Right kidney (tissue), 1 donor: ENCODE measurements around the gene AZGP1.
A peak's percentile ranks its signal among the peaks of the same experiment; 100 is the strongest.
"Not testable (repeated sequence)": the region's sequence is repeated elsewhere in the genome, so short reads cannot be mapped to it uniquely, and the experiment has no call there.

Experiments
- DNase-seq: peaks from one replicate; pipeline ENCODE4 v3.0.0-alpha.2; 2016

Gene AZGP1

DNA sequence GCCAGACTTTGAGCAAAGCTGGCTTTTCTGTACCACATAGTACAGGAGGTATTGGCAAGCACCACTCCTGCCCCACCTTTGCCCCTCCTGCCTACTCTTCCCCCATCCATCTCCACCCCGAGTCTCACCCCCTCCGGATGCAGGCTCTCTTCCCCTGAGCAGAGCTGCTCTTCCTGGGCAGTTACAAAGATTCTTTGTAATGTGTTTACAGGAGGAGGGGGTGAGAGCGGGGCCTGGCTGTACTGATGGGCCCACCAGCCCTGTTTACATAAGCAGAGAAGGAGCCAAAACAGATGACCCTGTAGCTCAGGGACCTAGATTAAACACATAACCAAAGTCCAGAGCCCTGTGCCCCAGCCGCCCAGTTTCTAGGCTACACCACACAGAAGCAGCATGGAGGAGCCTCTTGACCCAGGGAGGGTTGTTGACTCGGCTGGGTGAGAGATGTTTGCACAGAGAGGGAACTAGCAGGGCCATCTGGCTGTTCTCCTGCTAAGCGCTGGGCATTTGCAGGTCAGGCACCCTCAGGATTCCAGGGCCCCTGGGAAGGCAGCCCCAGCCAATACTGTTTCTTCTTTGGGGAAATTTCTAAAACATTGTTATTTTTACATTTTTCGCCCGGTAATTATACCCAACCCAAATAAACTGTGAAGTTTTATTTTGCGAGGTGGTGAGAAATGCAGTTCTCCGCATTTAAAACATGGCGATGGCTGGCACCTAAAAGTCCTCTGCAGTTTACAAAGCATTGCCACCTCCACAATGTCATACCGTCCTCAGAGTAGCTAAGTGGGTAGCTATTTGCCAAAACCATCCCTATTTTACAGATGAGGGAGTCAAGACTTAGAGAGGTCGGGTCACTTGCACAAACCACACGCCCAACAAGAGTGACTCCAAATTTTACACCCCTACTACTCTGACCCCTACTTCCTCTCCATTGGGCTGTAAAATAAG, 28.2 kb upstream of the AZGP1 start:
- DNase-seq = no peak

DNA sequence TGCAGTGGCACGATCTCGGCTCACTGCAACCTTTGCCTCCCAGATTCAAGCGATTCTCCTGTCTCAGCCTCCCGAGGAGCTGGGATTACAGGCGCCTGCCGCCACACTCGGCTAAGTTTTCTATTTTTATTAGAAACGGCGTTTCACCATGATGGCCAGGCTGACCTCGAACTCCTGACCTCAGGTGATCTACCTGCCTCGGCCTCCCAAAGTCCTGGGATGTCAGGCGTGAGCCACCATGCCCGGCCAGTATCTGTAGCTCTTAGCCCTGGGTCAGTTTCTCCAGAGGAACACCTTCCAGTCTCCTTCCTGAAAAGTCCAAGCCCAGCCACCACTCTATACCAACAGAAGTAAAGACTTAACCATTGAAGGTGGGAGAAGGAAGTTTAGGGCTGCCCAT, 24.4 kb upstream of the AZGP1 start:
- no peak for DNase-seq

DNA sequence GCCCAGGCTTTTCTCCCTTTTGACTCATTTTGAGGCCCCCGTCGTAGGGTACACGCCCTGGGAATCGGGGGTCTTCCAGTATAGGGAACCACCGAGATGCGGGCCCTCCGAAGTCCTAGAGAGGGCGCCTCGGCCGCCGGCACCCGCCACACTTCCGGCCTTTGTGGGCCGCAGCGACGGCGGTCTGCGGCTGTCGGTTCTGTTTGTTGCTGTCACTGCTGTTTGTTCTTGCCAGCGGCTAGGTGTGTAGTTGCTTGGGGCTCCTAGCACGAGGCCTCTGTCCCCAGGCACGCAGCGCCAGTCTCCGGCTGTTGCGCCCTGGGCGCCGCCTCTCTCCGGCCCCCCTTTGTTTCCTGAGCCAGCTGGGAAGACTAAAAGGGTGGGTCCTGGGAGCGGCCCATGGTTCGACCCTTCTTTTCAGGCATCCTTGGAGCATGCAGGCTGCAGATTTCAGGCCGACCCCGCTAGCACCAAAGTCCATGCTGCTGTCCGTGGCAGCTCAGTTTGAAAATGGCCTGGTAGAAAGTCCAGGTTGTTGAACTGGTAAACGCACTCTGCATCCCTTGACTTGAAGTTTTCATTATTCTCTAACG, 21.8 kb upstream of the AZGP1 start:
- peak; percentile 90 for DNase-seq

DNA sequence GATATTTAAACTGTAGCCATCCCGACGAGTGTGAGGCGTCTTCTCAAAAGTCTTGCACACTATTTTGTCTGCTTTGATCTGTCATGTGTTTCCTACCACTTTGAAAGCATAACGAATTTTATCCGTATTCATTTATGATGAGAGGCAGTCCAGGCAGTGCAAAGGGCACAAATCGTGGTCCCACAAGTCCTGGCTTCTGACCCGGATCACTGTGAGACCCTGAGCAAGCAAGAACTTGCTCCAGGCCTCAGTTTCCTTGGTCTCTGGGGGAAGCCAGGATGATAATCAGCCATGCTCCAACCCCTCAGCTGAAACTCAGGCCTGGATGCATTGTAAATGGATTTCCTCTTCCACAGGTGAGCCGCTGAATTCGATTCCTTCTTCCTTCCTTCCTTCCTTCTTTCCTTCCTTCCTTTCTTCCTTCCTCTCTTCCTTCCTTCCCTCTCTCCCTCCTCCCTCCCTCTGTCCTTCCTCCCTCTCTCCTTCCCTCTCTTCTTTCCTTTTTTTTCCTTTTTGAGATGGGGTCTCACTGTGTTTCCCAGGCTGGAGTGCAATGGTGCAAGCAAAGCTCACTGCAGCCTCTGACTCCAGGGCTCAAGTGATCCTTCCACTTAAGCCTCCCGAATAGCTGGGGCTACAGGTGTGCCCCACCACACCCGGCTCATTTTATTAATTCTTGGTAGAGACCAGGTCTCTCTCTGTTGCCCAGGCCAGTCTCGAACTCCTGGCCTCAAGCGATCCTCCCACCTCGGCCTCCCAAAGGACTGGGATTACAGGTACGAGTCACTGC, 21.1 kb upstream of the AZGP1 start:
- no peak for DNase-seq

DNA sequence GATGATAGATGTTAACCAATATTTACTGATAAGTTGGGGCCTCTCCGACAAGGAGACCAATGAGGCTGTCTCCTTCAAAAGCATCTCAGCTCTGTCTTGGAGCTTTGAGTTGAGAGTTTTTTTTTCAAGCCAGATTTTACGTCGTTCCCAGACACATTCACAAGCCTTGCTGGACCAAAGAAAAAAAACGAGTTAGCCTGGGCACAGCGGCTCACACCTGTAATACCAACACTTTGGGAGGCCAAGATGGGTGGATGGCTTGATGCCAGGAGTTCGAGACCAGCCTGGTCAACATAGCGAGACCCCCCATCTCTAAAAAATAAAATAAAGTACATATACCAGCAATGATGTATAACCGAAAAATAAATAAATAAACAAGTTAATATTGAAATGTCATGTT, 19.0 kb upstream of the AZGP1 start:
- no peak for DNase-seq

DNA sequence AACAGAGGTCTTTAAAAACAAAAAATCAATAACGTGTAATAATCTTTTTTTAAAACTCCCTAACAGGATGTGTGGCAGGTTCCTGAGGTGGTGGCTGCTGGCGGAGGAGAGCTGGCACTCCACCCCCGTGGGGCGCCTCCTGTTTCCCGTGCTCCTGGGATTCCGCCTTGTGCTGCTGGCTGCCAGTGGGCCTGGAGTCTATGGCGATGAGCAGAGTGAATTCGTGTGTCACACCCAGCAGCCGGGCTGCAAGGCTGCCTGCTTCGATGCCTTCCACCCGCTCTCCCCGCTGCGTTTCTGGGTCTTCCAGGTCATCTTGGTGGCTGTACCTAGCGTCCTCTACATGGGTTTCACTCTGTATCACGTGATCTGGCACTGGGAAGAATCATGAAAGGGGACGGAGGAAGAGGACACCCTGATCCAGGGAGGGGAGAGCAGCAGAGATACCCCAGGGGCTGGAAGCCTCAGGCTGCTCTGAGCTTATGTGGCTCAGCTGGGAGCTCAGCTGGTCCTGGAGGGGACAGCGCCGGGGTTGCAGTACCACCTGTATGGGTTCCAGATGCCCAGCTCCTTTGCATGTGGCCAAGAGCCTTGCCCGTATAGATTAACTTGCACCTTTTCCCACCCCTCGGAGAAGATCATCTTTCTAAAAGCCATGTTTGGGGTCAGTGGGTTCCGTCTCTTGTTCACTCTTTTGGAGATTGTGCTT, 16.7 kb upstream of the AZGP1 start:
- no peak for DNase-seq

DNA sequence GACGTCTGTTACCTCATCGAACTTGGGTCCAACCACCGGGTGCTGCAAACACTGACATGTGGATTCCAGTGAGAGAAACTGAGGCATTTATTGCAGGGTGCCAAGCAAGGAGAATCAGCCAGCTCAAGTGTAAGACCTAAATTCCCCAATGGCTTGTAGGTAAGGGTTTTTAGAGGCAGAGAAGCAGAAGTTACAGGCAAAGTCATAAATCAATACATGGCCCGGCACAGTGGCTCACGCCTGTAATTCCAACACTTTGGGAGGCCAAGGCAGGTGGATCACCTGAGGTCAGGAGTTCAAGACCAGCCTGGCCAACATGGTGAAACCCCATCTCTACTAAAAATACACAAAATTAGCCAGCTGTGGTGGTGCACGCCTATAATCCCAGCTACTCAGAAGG, 15.7 kb upstream of the AZGP1 start:
- DNase-seq = not testable (repeated sequence)

DNA sequence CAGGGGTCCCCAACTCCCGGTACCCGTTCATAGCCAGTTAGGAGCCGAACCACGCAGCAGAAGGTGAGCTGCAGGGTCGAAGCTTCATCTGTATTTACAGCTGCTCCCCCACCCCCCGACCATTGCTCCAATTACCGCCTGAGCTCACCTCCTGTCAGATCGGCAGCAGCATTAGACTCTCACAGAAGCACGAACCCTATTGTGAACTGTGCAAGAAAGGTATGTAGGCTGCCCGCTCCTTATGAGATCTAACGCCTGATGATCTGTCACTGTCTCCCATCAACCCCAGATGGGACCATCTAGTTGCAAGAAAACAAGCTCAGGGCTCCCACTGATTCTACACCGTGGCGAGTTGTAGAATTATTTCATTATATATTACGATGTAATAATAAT, 14.6 kb upstream of the AZGP1 start:
- no peak for DNase-seq

DNA sequence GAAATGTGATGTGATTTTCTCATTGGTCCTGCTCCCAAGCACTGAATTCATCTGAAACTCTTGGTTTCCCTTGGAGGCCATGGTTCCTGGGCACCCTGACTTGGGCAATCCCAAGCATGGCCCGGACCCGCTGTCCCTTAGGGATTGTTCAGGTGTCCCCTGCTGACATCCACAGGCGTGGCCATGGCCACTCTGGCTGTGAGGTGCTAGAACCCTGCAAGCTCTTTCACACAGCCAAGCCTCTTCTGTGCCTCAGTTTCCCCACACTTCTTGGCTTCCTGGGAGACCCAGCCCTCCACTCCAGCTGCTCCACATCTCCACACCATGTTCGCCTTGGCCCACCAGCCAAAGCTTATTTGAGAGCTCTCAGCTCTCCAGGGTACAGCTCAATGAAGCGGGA, 12.0 kb upstream of the AZGP1 start:
- DNase-seq = no peak

DNA sequence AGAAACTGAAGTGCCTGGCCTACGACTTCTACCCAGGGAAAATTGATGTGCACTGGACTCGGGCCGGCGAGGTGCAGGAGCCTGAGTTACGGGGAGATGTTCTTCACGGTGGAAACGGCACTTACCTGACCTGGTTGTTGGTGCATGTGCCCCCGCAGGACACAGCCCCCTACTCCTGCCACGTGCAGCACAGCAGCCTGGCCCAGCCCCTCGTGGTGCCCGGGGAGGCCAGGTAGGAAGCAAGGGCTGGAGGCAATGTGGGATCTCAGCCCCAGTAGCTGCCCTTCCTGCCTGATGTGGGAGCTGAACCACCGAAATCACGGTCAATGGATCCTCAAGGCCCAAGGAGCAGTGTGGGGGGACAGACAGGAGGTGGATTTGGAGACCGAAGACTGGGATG, 11.5 kb upstream of the AZGP1 start:
- not testable (repeated sequence) for DNase-seq

DNA sequence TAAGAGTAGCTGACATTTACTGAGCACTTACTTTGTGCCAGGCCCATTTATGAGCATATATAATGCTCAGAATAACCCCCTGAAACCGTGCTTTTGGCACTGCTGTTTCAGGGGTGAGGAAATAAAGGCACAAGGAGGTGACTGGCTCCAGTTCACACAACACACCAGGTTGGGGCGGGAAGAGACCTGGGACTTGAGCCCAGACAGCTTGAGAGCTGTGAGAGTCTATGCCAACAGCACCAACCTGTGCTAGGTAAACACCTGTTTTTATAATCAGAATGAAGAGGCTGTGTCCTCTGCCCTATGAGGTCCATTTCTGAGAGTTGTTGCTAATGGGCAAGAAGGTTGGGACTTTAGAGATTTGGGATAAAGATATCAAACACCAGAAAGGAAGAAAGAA, 8.8 kb upstream of the AZGP1 start:
- DNase-seq = no peak

DNA sequence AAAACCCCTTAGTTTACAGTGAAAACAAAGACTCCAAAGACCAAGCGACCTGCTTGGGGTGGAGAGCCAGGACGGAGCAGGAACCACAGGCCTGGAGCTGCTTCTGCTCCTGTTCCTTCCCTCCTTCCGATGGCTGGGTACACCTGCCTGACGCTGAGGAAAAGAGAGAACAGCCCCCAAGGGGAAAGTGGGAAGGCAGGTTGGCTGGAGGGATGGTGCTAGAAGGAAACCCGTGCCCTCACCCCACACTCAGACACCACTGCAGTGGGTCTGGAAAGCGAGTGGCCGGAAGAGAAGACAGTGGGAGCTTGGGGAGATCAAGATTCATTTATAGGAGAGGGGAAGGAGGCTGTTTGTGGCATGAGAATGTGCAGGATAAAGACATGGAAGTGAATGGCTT, 5.2 kb upstream of the AZGP1 start:
- not testable (repeated sequence) for DNase-seq

DNA sequence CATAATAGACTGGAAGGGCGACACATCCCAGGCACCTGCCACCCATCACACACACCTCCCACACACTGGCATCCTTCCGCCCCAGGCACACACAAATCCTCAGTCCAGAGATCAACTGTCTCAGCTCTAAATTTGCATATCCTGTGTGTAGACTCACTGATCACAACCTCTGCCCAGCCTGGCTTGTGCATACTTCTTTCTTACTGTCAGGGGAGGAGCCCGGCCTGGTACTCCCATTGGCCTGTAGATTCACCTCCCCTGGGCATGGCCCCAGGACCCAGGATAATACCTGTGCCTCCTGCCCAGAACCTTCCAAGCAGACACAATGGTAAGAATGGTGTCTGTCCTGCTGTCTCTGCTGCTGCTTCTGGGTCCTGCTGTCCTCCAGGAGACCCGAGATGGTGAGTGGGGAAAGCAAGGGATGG, 4.6 kb upstream of the AZGP1 start:
- DNase-seq = not testable (repeated sequence)

DNA sequence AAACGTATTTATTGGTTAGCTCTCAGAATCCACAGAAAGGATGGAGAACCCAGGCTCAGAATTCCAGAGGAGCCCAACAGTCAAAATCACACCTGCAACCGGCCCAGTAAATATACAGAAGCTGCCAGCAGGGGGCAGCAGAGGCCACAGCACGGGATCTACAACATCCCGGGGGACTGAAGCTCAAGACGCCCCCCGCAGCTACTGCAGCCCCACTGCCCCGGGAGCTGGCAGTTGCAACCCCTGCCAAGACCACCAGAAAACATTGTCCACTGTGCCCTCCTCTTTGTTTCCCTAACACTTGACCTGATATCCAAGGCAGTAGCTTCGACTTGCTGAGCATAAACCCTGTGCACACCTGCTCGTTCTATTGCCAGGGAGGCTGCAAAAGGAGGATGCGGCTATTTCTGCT, 4.0 kb upstream of the AZGP1 start:
- DNase-seq = peak; percentile 58

DNA sequence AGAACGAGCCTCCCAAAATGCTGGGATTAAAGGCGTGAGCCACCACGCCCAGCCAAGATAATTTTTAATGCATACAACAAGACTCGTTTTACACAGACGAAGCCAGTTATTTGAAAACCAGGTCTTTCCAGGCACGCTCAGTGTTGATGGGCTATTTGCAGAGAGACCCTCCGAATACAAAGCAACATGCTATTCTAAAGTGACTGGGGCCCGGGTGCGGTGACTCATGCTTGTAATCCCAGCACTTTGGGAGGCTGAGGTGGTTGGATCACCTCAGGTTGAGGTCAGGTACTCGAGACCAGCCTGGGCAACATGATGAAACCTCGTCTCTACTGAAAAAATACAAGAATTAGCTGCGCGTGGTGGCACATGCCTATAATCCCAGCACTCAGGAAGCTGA, 795 bp upstream of the AZGP1 start:
- no peak for DNase-seq

DNA sequence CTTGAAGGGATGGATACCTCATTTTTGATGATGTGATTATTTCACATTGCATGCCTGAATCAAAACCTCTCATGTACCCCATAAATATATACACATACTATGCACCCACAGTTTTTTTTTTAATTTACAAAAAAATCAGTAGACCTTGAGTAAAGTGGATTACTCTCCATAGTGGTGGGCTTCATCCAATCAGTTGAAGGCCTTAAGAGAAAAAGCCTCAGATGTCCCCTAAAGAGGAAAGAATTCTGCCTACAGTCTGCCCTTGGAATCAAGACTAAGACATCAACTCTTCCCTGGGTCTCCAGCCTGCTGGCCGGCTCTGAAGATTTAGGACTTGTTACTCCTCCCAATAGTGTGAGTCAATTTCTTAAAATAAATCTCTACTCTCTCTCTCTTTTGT, 1.1 kb downstream of the AZGP1 start:
- DNase-seq = no peak

DNA sequence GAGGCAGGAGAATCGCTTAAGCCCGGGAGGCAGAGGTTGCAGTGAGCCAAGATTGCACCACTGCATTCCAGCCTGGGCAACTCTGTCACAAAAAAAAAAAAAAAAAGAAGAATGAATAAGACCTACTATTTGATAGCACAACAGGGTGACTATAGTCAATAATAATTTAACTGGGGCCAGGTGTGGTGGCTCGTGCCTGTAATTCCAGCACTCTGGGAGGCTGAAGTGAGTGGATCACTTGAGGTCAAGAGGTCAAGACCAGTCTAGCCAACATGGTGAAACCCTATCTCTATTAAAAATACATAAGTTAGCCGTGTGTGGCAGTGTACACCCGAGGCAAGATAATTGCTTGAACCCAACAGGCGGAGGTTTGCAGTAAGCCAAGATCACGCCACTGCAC, 2.0 kb downstream of the AZGP1 start:
- not testable (repeated sequence) for DNase-seq

DNA sequence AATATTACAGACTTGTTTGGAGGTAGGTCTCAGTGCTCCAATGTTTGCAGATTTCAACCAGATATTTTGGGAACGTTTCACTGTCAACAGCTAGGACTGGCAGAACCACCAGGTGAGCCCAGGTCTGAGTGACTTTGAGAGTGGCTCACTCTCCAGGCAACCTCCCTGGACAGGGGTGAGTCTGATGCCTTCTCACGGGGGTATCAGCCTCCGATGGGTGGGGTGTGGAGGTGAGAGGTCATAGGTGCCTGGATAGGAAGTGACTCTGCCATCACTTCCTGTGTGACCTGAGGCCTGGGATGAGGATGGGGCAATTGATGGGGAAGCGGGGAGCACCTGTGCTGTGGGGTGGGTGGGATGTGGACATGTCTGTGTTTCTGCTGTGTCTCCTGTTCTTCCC, 4.6 kb downstream of the AZGP1 start:
- DNase-seq = no peak

DNA sequence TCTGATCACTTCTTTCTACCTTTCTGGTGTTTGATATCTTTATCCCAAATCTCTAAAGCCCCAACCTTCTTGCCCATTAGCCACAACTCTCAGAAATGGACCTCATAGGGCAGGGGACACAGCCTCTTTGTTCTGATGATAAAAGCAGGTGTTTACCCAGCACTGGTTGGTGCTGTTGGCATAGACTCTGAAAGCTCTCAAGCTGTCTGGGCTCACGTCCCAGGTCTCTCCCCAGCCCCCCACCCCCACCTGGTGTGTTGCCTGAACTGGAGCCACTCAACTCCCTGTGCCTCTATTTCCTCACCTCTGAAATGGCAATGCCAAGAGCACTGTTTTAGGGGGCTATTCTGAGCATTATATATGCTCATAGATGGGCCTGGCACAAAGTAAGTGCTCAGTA, 6.0 kb downstream of the AZGP1 start:
- not testable (repeated sequence) for DNase-seq

DNA sequence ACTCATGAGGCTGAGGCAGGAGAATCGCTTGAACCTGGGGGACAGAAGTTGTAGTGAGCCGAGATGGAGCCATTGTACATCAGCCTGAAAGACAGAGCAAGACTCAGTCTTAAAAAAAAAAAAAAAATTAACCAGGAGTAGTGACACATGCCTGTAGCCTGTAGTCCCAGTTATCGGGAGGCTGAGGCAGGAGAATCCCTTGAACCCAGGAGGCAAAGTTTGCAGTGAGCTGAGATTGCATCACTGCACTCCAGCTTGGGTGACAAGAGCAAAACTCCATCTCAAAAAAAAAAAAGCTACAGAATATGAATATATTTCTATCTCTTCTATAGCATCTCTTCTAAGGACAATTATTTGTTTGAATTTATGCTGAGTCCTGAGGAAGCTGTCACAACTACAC, 6.5 kb downstream of the AZGP1 start:
- DNase-seq = no peak

DNA sequence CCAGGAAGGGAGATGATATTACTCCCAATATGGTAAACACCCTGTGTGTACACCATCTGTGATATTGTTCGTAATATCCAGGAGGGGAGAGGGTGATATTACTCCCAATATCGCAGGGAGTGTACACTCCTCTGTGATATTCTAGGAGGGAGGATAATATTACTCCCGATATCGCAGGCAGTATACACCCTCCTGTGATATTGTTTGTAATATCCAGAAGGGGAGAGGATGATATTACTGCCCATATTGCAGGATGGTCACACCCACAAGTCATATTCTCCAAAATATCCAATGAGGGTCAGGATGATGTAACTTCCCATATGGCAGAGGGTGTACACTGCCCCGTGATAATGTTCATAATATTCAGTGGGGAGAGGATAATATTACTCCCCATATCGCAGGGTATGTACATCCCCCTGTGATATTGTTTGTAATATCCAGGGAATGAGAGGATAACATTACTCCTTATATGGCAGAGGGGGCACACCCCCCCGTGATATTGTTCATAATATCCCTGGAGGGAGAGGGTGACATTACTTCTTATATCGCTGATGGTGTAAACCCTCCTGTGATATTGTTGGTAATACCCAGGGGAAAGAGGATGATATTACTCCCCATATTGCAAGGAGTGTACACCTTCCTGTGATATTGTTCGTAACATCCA, 17.1 kb downstream of the AZGP1 start:
- DNase-seq = no peak

DNA sequence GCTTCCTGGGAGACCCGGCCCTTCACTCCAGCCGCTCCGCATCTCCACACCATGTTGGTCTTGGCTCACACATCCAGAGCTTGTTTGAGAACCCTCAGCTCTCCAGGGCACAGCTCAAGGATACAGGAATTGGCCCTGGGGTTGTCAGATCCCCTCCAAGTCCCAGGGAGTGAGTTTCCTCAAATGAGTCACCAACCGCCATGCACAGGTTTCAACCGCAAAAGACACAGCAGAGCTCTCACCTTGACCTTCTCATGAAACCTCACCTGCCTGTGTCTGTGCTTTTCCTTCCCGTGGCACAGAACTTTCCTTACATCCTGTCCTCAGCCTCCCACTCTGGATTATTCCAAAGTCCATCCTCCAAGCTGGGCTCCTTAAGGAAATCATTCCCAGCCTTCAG, 20.6 kb downstream of the AZGP1 start:
- DNase-seq = no peak
